K562 (cell line): ENCODE data around the gene FAM186B. TPM values are rescaled to one million over a fixed set of nuclear protein-coding genes. Genes with fewer than 3 reads are reported as not detected.

Experiments
- ATAC-seq: fragments of 200-7000 bp; cut with Tn5 transposase; 3 replicates; pipeline ENCODE4 v1.9.1; 2020; ENCODE audit warnings: moderate library complexity
- BruUV-seq: library from RNA; stranded (reverse); fragments of 400-500 nt; replicated peaks from 2 replicates; lab custom pipeline; 2021; lab: Mats Ljungman, UMichigan
- CTCF ChIA-PET: fragments of 300-600 bp; formaldehyde crosslinking; extraction: SDS; loops from one replicate; lab custom pipeline; 2021; ENCODE audit warnings: low intra/inter-chr PET ratio; lab: Yijun Ruan, JAX
- POLR2A ChIA-PET: fragments of 300-600, 350-650 bp; sonication (Branson Sonifier 250); formaldehyde crosslinking; extraction: SDS; loops from one replicate; lab custom pipeline; 2021; ENCODE audit warnings: antibody characterized with exemption, inconsistent platforms; lab: Yijun Ruan, JAX
- DNase-seq, 4 experiments: peaks; one replicate each; pipeline versions ENCODE4 v3.0.0 to v3.0.0-alpha.2; 2011 to 2018; ENCODE audit warnings: low spot score in 3 of 4, mixed read lengths in 3 of 4; ENCODE audit errors: extremely low read depth in 1 of 4
- FAIRE-seq: peaks from 2 replicates; lab custom pipeline; 2011; peaks lifted over from hg19 to GRCh38; lab: Jason Lieb, UNC
- H2AFZ ChIP-seq: 2 replicates; pipeline ENCODE4 v1.6.0; 2011; ENCODE audit warnings: low read depth, low read length, control low read depth, inconsistent platforms
- H3K27ac ChIP-seq: fragments of 200-600 bp; 3 replicates; pipeline ENCODE4 v1.8.0; 2011; ENCODE audit warnings: low read depth, mild to moderate bottlenecking, control low read depth, inconsistent platforms, low read length, moderate library complexity, mixed read lengths; ENCODE audit errors: extremely low read depth
- H3K27me3 ChIP-seq, 2 experiments: fragments of 300-600 bp in 1 of 2; 2 replicates in 1 of 2; 3 replicates in 1 of 2; pipeline versions ENCODE4 v1.6.0 to v1.8.0; 2011; ENCODE audit warnings: inconsistent platforms in 2 of 2, low read length in 2 of 2, mild to moderate bottlenecking in 1 of 2, mixed read lengths in 1 of 2, moderate library complexity in 1 of 2; ENCODE audit not compliant: control insufficient read depth in 2 of 2, insufficient read depth in 2 of 2
- H3K36me3 ChIP-seq: fragments of 300-600 bp; 3 replicates; pipeline ENCODE4 v1.8.0; 2011; ENCODE audit warnings: mild to moderate bottlenecking, low read length, inconsistent platforms; ENCODE audit not compliant: control insufficient read depth, insufficient read depth
- H3K4me1 ChIP-seq, 2 experiments: fragments of 200-600 bp in 1 of 2; replicated peaks in 1 of 2; 2 replicates in 1 of 2; 3 replicates in 1 of 2; pipeline versions ENCODE4 v1.5.1 to v1.8.0; 2011; ENCODE audit warnings: inconsistent platforms in 2 of 2, low read length in 2 of 2, mild to moderate bottlenecking in 1 of 2, mixed read lengths in 1 of 2, moderate library complexity in 1 of 2; ENCODE audit not compliant: control insufficient read depth in 2 of 2, insufficient read depth in 2 of 2
- H3K4me2 ChIP-seq: 2 replicates; pipeline ENCODE4 v1.6.1; 2011; ENCODE audit warnings: low read length, control low read depth, inconsistent platforms, mixed read lengths; ENCODE audit not compliant: insufficient read depth
- H3K4me3 ChIP-seq: fragments of 200-600 bp; sonication (generic), shearing (Covaris generic); 2 replicates; pipeline ENCODE4 v1.5.1; 2016; ENCODE audit warnings: control low read depth, inconsistent platforms
- H3K79me2 ChIP-seq: fragments of 200-600 bp; 3 replicates; pipeline ENCODE4 v1.8.0; 2011; ENCODE audit warnings: low read length, inconsistent platforms; ENCODE audit not compliant: control insufficient read depth, insufficient read depth
- H3K9ac ChIP-seq, 2 experiments: 2 replicates each; pipeline versions ENCODE4 v1.6.0 to v1.6.1; 2011; ENCODE audit warnings: low read depth in 2 of 2, low read length in 2 of 2, control low read depth in 1 of 2, inconsistent platforms in 1 of 2, mild to moderate bottlenecking in 1 of 2, mixed read lengths in 1 of 2; ENCODE audit not compliant: insufficient read depth in 1 of 2
- H3K9me1 ChIP-seq: one replicate; pipeline ENCODE4 v1.6.0; 2011; ENCODE audit warnings: inconsistent platforms, mild to moderate bottlenecking, low read length, moderate library complexity; ENCODE audit not compliant: control insufficient read depth, insufficient read depth
- H3K9me3 ChIP-seq: replicated peaks from 2 replicates; pipeline ENCODE4 v1.5.1; 2011; ENCODE audit warnings: low read depth, low read length, inconsistent platforms; ENCODE audit not compliant: control insufficient read depth, insufficient read depth
- H4K20me1 ChIP-seq: replicated peaks from 2 replicates; pipeline ENCODE4 v1.6.1; 2011; ENCODE audit warnings: low read length, inconsistent platforms, mixed read lengths; ENCODE audit not compliant: control insufficient read depth, insufficient read depth
- ARID2 ChIP-seq: fragments of 450-650 bp; IDR thresholded peaks from 2 replicates; pipeline ENCODE4 v1.6.1; 2017; ENCODE audit warnings: antibody characterized with exemption, mild to moderate bottlenecking
- CBFA2T2 ChIP-seq: fragments of 450-650 bp; conservative IDR thresholded peaks from 2 replicates; pipeline ENCODE4 v1.6.1; 2017; ENCODE audit warnings: mild to moderate bottlenecking
- ELK3 ChIP-seq: fragments of 450-650 bp; formaldehyde crosslinking; IDR thresholded peaks from 2 replicates; pipeline ENCODE4 v1.4.0; 2020; ENCODE audit warnings: mild to moderate bottlenecking
- FOXP1 ChIP-seq: sonication (generic); formaldehyde crosslinking; IDR thresholded peaks from 2 replicates; pipeline ENCODE4 v1.8.0; 2022; ENCODE audit warnings: mild to moderate bottlenecking, missing genetic modification reagents
- NFXL1 ChIP-seq: fragments of 450-650 bp; formaldehyde crosslinking; IDR thresholded peaks from 2 replicates; pipeline ENCODE4 v1.4.0; 2021; ENCODE audit warnings: mild to moderate bottlenecking
- POLR2AphosphoS5 ChIP-seq: IDR thresholded peaks from 2 replicates; pipeline ENCODE4 v1.6.1; 2011; ENCODE audit warnings: mild to moderate bottlenecking, low read depth, low read length, moderate library complexity; ENCODE audit not compliant: control insufficient read depth, insufficient read depth
- PREB ChIP-seq: sonication (generic); formaldehyde crosslinking; IDR thresholded peaks from 2 replicates; pipeline ENCODE4 v1.8.1; 2023; ENCODE audit warnings: mild to moderate bottlenecking, missing genetic modification reagents
- RNF2 ChIP-seq: sonication (generic); IDR thresholded peaks from 2 replicates; pipeline ENCODE4 v1.6.1; 2016
- TAL1 ChIP-seq: fragments of 450-650 bp; IDR thresholded peaks from 2 replicates; pipeline ENCODE4 v1.6.1; 2016; ENCODE audit warnings: mild to moderate bottlenecking
- ZBTB26 ChIP-seq: fragments of 450-650 bp; formaldehyde crosslinking; IDR thresholded peaks from 2 replicates; pipeline ENCODE4 v1.4.0; 2022; ENCODE audit warnings: missing genetic modification characterization
- ZSCAN32 ChIP-seq: fragments of 450-650 bp; formaldehyde crosslinking; IDR thresholded peaks from 2 replicates; pipeline ENCODE4 v1.4.0; 2020; ENCODE audit warnings: mild to moderate bottlenecking, moderate library complexity
- WGBS: fragments of 100-300 bp; shearing (Covaris generic); methylation state at CpG from one replicate; pipeline ENCODE4 v1.1.6; 2016; ENCODE audit warnings: low coverage, mixed read lengths; ENCODE audit not compliant: insufficient coverage; ENCODE audit errors: missing lambda C conversion rate; 5-methylcytosine and 5-hydroxymethylcytosine counted together
- in situ Hi-C: fragments of 300-500 bp; cut with MboI; formaldehyde crosslinking; loops from 4 replicates; pipeline ENCODE4 v1.15.0; 2018; ENCODE audit warnings: inconsistent platforms, mixed read lengths
- intact Hi-C: fragments of 100-400 bp; cut with micrococcal nuclease; formaldehyde crosslinking; loops from 2 replicates; pipeline ENCODE4 v1.14.2; 2022
- polyA plus RNA-seq, 8 experiments: library from polyadenylated mRNA; depleted of rRNA in 4 of 8; stranded (reverse) in 5 of 8; unstranded in 3 of 8; fragments of >200 nt; fragmentation: Nextera tagmentation in 2 of 8; fragmentation: Illumina TruSeq in 1 of 8; extraction: Ambion mirVana in 2 of 8; extraction: Trizol in 1 of 8; gene quantifications; 2 replicates each; pipeline versions ENCODE4 v1.2.1 to v1.2.3, GENCODE V29; 2011 to 2014; ENCODE audit warnings: inconsistent platforms in 1 of 8, missing spikeins in 1 of 8
- total RNA-seq, 7 experiments: library from RNA; depleted of rRNA in 6 of 7; stranded (reverse); fragments of >200 nt in 6 of 7; fragmentation: Illumina TruSeq in 2 of 7; extraction: Trizol in 2 of 7; gene quantifications; 2 replicates each; pipeline versions ENCODE4 v1.2.1 to v1.2.3, GENCODE V29; 2011 to 2021; ENCODE audit warnings: low replicate concordance in 1 of 7
- TF ChIP-seq, protein P1 (sequence below), 2 experiments: fragments of 450-650 bp in 1 of 2; sonication (generic) in 1 of 2; formaldehyde crosslinking; conservative IDR thresholded peaks; 2 replicates each; pipeline versions ENCODE4 v1.4.0 to v1.8.1; 2020 to 2022; ENCODE audit warnings: mild to moderate bottlenecking in 1 of 2, missing genetic modification reagents in 1 of 2
- TF ChIP-seq, protein P2 (sequence below): fragments of 200-400 bp; formaldehyde crosslinking; IDR thresholded peaks from 2 replicates; pipeline ENCODE4 v1.6.1; 2017; ENCODE audit warnings: mild to moderate bottlenecking, low read depth, low read length, moderate library complexity
- TF ChIP-seq, protein P3 (sequence below), 2 experiments: fragments of 250-450 bp in 1 of 2; fragments of 450-650 bp in 1 of 2; sonication (Bioruptor Pico) in 1 of 2; IDR thresholded peaks; 2 replicates each; pipeline versions ENCODE4 v1.6.1 to v1.8.0; 2016 to 2021; ENCODE audit warnings: mild to moderate bottlenecking in 2 of 2, moderate library complexity in 2 of 2, missing compliant biosample characterization in 1 of 2, missing genetic modification characterization in 1 of 2

FAM186B gene
- total and polyA plus RNA-seq, 9 of the 15 experiments (the other 6 are each of a cell fraction or from before 2014, with no cell fraction given) = 0.07 to 0.42 (median 0.15) TPM

DNA sequence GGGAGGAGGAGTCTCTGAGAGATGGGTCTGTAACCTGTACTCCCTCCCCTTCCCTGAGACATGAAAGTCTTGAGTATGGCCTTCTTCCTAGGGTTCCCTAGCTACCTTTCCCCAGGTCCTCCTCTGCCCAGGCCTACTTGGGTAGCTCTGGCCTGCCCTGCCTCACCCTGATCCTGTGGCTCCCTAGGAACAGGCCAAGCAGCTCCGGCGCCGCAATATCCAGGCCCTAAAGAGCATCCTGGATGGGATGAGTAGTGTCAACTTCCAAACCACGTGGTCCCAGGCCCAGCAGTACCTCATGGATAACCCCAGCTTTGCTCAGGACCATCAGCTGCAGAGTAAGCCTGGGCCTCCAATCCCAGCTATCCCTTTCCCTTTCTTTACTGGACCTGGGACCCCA lies 30.2 kb upstream of the FAM186B start (continued):
- TF ChIP-seq, protein P1, sequence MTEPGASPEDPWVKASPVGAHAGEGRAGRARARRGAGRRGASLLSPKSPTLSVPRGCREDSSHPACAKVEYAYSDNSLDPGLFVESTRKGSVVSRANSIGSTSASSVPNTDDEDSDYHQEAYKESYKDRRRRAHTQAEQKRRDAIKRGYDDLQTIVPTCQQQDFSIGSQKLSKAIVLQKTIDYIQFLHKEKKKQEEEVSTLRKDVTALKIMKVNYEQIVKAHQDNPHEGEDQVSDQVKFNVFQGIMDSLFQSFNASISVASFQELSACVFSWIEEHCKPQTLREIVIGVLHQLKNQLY (CRISPR knock-in tag; conservative IDR thresholded peaks at IDR 0.05) = no peak
- TF ChIP-seq FOXP1 (no peak), ZBTB26 (CRISPR knock-in tag) (no peak)

GRCh38 chr12:49635036-49635435 lies 29.6 kb upstream of the FAM186B start:
- FAIRE-seq = no peak

More at GRCh38 chr12:49635036-49635435, 29.6 kb upstream of the FAM186B start:
- H3K36me3 ChIP-seq = no peaks in the 10 kb centered on the region
- no peak overlapping the region for H3K9ac ChIP-seq
- H4K20me1 ChIP-seq = no peaks in the 10 kb centered on the region
- H3K9me1 ChIP-seq = no peaks in the 10 kb centered on the region
- DNase-seq (no peak), ATAC-seq (no peak)
- H3K9me3 ChIP-seq = no peaks in the 10 kb centered on the region
- no peak overlapping the region for H3K4me2 ChIP-seq
- no peaks in the 10 kb centered on the region for H3K27me3 ChIP-seq
- H3K79me2 ChIP-seq = no peaks in the 10 kb centered on the region
- H2AFZ ChIP-seq = no peak overlapping the region
- peaks cover 3 to 11% of the 10 kb centered on the region in 2 experiments; a peak in 3 of 5 replicates for H3K4me1 ChIP-seq
- 61% methylated on average over 7 of the region's 9 CpGs for WGBS
- CTCF ChIA-PET = interaction anchor here (0.7 kb wide), 1 partner anchor 128 kb away, joined by 3 read pairs; no protein-coding TSS in a partner anchor
- no peak overlapping the region for H3K4me3 ChIP-seq
- H3K27ac ChIP-seq = no peak overlapping the region
- POLR2A ChIA-PET = interaction anchor here (0.5 to 3.2 kb wide), 5 partner anchors 14 to 115 kb away, joined by 3 to 18 read pairs (median 5); partner anchors contain the start of gene TMBIM6
- BruUV-seq = no TSS peak
- in situ Hi-C loops = no loop called here
- TF ChIP-seq, protein P2, sequence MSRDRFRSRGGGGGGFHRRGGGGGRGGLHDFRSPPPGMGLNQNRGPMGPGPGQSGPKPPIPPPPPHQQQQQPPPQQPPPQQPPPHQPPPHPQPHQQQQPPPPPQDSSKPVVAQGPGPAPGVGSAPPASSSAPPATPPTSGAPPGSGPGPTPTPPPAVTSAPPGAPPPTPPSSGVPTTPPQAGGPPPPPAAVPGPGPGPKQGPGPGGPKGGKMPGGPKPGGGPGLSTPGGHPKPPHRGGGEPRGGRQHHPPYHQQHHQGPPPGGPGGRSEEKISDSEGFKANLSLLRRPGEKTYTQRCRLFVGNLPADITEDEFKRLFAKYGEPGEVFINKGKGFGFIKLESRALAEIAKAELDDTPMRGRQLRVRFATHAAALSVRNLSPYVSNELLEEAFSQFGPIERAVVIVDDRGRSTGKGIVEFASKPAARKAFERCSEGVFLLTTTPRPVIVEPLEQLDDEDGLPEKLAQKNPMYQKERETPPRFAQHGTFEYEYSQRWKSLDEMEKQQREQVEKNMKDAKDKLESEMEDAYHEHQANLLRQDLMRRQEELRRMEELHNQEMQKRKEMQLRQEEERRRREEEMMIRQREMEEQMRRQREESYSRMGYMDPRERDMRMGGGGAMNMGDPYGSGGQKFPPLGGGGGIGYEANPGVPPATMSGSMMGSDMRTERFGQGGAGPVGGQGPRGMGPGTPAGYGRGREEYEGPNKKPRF = no peak
- TF ChIP-seq NFXL1 (CRISPR knock-in tag) (no peak), PREB (CRISPR knock-in tag) (no peak), ELK3 (CRISPR knock-in tag) (no peak), ZSCAN32 (no peak), RNF2 (no peak), ARID2 (no peak), CBFA2T2 (no peak), TAL1 (no peak), POLR2AphosphoS5 (no peak)
- TF ChIP-seq, protein P3, sequence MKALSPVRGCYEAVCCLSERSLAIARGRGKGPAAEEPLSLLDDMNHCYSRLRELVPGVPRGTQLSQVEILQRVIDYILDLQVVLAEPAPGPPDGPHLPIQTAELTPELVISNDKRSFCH (CRISPR knock-in tag; IDR thresholded peaks at IDR 0.05) = no peak
- TF ChIP-seq, protein P3 (tag; IDR thresholded peaks at IDR 0.05) = no peak
- TF ChIP-seq, all 486 proteins: peak for 0
- intact Hi-C loops = no loop called here
